OCI-LY3 (cell line): ENCODE results near the gene ERBB3.

Experiments
- EZH2phosphoT487 ChIP-seq: fragments of 200-600 bp; shearing (Covaris generic); IDR thresholded peaks from 2 replicates; pipeline ENCODE4 v1.6.1; 2018; ENCODE audit warnings: antibody characterized with exemption, mixed run types, low read depth
- TF ChIP-seq, protein P1 (sequence below): fragments of 200-600, 300-600 bp; sonication (generic); IDR thresholded peaks from 2 replicates; pipeline ENCODE4 v1.5.1; 2014; ENCODE audit warnings: antibody characterized with exemption, low read length, low read depth

- TF ChIP-seq EZH2phosphoT487 = no peak
- TF ChIP-seq, protein P1, sequence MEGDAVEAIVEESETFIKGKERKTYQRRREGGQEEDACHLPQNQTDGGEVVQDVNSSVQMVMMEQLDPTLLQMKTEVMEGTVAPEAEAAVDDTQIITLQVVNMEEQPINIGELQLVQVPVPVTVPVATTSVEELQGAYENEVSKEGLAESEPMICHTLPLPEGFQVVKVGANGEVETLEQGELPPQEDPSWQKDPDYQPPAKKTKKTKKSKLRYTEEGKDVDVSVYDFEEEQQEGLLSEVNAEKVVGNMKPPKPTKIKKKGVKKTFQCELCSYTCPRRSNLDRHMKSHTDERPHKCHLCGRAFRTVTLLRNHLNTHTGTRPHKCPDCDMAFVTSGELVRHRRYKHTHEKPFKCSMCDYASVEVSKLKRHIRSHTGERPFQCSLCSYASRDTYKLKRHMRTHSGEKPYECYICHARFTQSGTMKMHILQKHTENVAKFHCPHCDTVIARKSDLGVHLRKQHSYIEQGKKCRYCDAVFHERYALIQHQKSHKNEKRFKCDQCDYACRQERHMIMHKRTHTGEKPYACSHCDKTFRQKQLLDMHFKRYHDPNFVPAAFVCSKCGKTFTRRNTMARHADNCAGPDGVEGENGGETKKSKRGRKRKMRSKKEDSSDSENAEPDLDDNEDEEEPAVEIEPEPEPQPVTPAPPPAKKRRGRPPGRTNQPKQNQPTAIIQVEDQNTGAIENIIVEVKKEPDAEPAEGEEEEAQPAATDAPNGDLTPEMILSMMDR = no peak
Observed at GRCh38 chr12:56074396-56074795, 5.6 kb upstream of the ERBB3 start.
